SH-SY5Y (cell line): ENCODE results near the gene SAPCD1.

Experiments
- GATA2 ChIP-seq: IDR thresholded peaks from 2 replicates; pipeline ENCODE4 v1.6.1; 2011; ENCODE audit warnings: mild to moderate bottlenecking, low read depth, low read length
- GATA3 ChIP-seq: IDR thresholded peaks from 2 replicates; pipeline ENCODE4 v1.6.1; 2011; ENCODE audit warnings: low read depth, mild to moderate bottlenecking, low read length, moderate library complexity

- no peak for TF ChIP-seq GATA2
- no peak for TF ChIP-seq GATA3
Observed at GRCh38 chr6:31769684-31770371, 7.4 kb downstream of the SAPCD1 start.
